ENCODE data around the gene TM6SF1. TPM values are rescaled to one million over a fixed set of nuclear protein-coding genes. Genes with fewer than 3 reads are reported as not detected.
"Not testable (repeated sequence)": the region's sequence is repeated elsewhere in the genome, so short reads cannot be mapped to it uniquely, and the experiment has no call there.

The TM6SF1 gene
- polyA plus RNA-seq, 3 donors, result 1.7 to 2.0 (median 1.8) TPM

DNA sequence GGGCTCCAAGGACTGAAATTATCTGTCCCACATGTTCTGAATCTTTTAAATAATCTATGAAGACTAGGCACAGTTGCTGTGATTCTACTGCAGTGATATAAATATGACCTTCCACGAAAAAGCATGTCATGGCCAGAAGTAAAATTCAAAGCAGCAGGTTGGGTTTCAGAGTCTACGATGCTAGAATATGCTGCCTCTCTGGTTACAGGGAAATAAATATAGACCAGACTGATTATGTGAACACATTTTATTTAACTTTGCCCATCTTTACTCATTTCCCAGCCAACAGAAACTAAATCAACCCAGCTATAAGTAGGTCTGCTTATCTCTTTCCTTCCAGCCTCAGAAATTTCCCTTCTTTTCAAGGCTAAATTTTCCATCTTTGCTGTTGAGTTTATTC is 19.9 kb upstream of the TM6SF1 start:
- no peak for DNase-seq (ENCODE audit: low read depth in 3 of 3, low spot score in 2 of 3)

DNA sequence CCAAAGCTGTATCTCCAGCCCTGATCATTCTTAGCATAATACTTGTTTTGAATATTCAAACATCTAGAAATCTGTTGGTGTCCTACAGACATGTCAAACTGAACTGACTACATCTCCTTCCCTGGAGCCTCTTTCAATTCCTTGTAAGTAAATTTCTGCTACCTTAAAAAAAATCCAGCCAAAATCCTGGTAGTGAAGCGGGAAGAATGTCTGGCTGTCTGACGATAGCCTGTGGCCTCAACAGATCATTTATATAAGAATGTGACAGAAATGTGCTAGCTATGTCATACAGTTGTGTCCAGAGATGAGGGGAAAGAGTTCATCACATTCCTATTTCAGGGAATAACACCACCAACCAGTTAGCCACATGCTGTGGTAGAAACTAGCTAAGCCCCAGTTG is 18.6 kb upstream of the TM6SF1 start:
- no peak for DNase-seq (ENCODE audit: low read depth in 3 of 3, low spot score in 2 of 3)

DNA sequence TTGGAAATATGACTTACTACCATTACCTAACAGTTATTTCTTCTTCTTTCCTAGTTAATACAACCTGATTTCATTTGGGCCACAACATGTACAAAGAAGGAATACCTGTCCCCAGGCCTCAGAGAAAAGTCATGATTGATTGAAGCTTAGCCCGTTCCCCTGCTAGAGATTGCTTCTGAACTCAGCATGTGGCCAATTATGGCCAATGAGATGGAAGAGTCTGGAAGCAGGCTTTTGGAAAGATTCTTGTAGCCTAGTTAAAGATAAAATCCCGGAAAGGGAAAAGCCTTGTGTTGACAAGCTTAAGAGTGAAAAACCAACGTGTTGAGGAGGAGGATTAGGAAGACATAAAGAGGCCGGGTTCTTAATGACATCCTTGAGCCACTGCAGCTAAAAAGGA is 17.0 kb upstream of the TM6SF1 start:
- DNase-seq (ENCODE audit: low read depth in 3 of 3, low spot score in 2 of 3), result no peak

DNA sequence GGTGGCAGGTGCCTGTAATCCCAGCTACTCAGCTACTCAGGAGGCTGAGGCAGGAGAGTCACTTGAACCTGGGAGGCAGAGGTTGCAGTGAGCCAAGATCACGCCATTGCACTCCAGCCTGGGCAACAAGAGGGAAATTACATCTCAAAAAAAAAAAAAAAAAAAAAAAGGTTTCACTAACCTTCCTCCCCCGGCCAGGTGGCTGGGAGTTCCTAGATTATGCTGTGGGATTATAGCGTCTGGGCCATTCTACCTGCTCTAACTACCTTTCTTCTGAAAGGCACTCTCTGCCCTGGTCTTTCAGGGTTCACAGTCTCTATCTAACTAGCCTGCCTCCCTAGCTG is 15.5 kb upstream of the TM6SF1 start:
- not testable (repeated sequence) for DNase-seq (ENCODE audit: low read depth in 3 of 3, low spot score in 2 of 3)

DNA sequence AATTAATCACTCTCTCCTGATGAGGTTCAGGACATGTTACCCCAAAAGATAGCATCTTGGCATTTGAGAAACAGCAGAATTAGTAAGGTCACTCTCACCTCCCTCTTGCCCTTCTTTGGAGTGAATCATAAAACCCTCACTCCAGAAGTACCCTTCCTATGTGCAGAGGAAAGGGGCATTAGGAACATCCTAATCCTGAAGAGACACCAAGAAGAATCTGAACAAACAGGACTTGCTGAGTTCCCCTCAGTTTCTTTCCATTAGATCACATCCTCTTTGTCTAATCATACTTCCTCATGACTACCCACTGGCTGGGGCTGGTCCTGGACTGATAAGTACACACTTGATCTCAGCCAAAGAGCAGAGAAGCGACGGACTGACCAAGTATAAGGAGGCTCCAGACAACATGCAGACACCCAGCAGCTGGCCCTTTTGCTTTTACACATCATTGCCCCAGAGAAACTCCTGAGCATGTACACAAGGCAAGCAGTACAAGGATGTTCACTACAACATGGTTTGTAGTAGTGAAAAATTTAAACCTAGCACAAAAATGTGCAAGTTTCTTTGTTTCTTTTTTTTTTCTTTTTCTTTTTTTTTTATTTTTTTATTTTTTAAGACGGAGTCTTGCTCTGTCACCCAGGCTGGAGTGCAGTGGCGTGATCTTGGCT is 15.0 kb upstream of the TM6SF1 start:
- DNase-seq (ENCODE audit: low read depth in 3 of 3, low spot score in 2 of 3), result no peak

DNA sequence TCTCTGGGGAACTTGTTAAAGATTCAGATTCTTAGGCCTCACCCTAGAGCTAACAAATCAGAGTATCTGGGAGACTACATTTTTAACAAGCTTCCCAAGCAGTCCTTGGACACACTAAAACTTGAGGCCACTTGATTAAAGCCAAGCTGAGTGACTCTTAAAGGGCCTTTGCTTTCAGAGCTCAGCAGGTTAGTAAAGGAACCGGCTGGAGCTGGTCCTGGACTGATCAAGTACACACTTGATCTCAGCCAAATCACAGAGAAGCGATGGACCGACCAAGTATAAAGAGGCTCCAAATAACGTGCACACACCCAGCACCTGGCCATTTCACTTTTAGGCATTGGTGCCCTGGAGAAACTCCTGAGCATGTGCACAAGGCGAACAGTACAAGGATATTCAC is 12.9 kb upstream of the TM6SF1 start:
- no peak for DNase-seq (ENCODE audit: low read depth in 3 of 3, low spot score in 2 of 3)

DNA sequence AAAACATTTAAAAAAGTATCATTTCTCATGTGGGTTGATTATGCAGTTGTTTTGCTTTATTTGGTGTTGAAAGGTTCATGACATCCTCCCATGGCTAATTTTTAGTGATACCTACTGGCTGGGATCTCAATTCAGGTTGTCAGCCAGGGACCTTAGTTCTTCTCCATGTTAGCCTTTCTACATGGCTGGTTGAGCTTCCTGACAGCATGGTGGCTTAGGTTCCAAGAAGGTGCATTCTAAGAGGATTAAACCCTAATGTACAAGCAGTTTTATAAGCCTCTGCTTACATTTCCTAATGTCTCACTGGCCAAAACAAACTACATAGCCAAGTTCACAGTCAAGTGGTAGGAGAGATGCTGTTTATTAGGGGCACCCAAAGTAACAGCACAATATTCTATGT is 9.4 kb upstream of the TM6SF1 start:
- no peak for DNase-seq (ENCODE audit: low read depth in 3 of 3, low spot score in 2 of 3)

DNA sequence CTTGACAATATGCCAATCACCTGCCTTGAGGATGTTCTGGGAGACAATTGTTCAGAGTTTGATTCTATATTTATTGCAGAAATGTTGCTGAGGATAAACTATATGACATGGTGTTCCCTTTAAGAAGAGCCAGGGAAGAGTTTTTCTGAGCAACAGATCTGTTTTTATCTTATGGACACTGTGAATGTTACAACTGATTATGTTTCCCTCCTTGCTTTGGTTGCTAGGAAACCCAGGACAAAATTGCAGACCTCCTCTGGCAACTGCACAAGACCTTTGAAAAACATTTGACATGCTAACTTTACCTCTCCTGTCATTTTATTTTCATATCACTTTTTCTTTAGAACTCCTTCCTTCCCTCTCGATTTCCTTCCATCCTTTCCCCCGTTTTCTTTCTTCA is 8.2 kb upstream of the TM6SF1 start:
- no peak for DNase-seq (ENCODE audit: low read depth in 3 of 3, low spot score in 2 of 3)

DNA sequence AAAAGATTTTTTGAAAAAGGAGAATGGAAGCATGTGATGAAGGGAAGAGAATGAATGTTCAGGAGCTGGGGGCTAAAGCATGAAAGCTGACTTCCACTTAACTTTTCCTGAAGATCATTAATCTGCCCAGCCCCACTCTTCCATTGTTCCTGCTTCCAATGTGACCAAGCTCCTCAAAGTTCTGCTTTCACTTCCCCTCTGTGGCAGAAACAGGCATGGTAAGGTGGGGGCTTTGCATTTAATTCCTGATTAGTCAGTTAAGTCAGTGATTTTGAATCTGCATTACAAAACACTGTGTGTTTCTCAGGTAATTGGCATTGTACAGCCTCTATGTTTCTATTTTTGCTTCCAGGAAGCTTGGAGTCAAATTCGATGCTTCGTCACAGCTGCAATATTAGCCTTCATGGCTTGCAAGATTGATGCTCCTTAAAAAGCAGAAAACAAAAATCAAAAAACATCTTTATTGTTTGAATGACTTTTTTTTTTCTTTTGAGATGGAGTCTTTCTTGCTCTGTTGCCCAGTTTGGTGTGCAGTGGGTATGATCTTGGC is 7.3 kb upstream of the TM6SF1 start:
- no peak for DNase-seq (ENCODE audit: low read depth in 3 of 3, low spot score in 2 of 3)

DNA sequence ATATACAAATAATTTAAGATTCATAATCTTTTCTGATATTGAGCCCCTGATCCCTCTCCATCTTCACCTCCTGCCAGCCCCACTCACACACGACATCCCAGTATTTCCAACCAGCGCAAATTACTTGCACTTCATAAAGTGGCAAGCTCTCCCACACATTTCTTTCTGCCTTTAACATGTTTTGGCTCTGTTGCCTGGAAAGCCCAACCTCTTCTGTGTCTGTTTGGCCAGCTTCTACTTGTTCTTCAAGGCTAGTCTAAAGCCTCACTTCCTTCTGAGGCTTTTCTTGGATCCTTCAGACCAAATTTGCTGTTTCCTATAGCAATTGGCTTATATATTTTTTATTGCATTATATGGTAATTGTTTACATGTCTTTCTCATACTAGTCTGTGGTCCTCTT is 5.1 kb upstream of the TM6SF1 start:
- no peak for DNase-seq (ENCODE audit: low read depth in 3 of 3, low spot score in 2 of 3)

DNA sequence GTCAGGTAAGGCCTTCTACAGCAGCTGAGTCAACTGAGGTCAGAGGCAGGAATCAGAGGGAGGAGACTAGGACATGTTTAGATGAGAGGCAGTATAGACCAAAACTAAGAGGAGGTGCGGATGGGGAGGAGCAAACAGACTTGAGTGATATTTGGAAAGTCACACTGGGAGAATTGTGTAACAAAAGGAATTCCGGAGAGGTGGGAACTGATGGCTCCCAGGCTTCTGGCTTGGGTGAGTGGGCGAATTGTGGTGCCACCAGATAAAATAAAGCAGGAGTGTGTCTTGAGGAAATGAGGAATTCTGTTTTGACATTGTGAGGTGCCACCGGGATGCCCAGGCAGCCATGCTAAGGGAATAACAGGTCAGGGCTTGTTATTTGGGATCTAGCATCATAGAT is 3.3 kb upstream of the TM6SF1 start:
- DNase-seq (ENCODE audit: low read depth in 3 of 3, low spot score in 2 of 3), result no peak

DNA sequence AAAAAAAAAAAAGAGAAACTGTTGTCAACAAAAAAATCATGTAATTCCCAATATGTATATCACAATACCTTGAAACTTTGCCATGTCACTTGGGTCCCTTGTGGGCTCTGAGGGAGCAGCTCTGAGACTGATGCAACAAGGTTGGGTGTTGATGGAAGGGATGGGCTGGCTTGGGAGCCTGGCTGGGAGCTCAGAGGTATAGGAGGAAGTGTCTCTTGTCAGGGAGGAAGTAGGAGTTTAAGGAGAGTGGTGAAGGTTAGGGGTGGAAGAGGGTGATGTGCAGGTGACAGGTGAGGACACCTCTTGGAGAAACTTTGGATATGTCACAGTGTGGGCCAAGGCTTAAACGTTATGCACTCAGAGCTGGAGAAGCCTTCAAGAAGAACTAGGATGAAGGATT is 2.0 kb upstream of the TM6SF1 start:
- DNase-seq (ENCODE audit: low read depth in 3 of 3, low spot score in 2 of 3), result no peak

DNA sequence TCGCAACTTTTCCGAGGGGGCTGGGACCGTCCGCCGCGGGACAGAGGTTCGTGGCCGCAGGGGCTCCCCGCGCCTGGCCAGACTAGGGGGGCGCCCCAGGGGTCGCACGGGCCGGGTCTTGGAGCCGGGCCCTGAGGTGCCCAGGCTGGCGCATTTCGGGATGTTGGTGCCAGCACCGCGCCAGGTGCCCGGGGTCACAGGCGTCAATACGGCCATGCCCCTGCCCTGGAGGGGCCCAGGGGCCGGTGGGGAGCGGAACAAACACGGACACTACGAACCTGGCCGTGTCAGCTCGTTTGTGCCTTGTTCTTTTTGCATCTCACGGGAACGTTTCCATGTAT is 366 bp downstream of the TM6SF1 start:
- no peak for DNase-seq (ENCODE audit: low read depth in 3 of 3, low spot score in 2 of 3)

DNA sequence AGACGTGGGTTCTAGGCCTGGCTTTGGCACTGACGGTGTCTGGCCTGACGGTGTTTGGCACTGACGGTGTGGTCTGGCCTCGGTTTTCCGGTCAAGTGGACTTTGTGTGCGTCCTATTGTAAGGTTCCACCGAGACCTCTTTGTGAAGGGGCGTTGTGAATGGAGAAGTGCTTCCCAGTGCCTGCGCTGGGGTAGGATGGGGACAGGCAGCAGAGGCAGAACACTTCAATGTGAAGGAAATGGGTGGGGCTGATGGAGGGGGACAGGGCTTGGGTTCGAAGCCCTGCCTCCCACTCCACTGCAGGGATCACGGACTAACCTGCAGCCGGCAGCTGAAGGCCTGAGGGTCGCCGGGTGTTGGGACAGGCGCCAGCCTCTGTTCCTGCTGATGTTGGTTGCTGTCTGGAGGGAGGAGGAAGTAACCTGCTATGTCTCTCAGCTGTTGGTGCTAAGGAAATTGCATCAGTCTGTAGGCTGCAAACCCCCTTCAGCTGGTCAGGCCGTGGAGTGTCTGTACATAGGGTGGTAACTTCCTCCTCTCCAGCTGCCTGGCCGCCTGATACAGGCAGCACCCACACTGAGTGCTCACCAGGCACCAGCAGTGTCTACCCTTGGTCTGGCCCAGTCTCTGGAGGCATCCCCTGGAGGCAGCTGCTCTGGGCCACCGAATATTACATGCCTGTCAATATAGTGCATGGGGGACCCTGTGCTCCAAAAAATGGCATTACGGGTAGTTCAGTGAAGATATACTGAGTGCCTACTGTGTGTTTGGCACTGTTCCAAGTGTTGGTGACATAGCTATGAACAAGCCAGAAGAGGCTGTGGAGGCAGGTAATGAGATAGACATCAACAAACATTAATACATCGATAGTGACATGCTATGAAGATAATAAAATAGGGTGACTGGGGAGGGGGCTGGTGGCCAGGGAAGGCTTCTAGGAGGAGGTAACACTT is 1.1 kb downstream of the TM6SF1 start:
- DNase-seq (ENCODE audit: low read depth in 3 of 3, low spot score in 2 of 3), result no peak

DNA sequence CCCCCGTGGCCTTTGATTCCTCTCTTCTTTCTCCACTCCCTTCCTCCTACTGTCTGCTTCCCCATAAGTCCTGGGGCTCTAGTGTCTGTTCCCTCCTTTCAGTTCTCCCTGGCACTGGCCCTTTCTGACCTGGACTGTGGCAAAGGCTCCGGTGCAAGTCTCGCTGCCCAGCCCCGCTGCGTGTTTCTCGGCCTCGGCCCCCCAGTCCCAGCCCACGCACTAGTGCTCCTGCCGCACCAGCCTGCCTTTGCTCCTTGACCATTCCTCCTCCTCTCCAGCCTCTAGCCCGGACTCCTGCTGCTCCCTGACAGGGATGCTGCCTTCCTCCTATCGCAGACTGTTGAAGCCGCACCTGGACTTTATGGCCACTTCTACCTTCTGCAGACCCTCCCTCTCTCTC is 2.1 kb downstream of the TM6SF1 start:
- DNase-seq (ENCODE audit: low read depth in 3 of 3, low spot score in 2 of 3), result no peak

DNA sequence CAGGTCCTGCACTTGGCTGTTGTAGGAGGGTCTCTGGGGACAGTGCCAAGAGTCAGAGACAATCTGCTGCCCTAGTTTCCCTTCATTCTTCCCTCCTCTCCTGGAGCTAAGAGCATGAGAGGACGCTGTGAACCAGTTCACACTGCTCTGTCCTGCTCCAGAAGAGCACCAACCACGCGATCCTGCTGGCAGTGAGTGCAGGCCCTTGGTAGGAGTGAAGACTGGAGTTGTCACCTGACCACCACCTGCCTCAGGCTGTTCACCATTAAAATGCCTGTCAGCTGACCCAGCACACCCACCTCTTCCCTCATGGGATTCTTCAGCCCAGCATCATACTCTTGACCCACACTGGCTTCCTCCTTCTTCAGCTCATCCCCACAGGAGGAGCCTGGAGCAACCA is 2.9 kb downstream of the TM6SF1 start:
- no peak for DNase-seq (ENCODE audit: low read depth in 3 of 3, low spot score in 2 of 3)

DNA sequence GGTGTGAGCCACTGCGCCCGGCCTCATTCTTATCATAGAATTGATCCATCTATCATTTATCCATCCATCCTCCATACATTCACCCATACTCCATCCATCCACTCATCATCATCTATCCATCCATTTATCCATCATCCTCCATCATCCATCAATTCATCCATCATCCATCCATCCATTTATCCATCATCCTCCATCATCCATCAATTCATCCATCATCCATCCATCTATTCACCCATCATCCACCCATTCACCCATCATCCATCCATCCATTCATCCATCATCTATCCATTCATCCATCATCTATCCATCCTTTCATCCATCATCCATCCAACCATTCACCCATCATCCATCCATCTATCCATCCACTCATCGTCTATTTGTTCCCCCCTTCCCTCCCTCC is 3.7 kb downstream of the TM6SF1 start:
- no peak for DNase-seq (ENCODE audit: low read depth in 3 of 3, low spot score in 2 of 3)

DNA sequence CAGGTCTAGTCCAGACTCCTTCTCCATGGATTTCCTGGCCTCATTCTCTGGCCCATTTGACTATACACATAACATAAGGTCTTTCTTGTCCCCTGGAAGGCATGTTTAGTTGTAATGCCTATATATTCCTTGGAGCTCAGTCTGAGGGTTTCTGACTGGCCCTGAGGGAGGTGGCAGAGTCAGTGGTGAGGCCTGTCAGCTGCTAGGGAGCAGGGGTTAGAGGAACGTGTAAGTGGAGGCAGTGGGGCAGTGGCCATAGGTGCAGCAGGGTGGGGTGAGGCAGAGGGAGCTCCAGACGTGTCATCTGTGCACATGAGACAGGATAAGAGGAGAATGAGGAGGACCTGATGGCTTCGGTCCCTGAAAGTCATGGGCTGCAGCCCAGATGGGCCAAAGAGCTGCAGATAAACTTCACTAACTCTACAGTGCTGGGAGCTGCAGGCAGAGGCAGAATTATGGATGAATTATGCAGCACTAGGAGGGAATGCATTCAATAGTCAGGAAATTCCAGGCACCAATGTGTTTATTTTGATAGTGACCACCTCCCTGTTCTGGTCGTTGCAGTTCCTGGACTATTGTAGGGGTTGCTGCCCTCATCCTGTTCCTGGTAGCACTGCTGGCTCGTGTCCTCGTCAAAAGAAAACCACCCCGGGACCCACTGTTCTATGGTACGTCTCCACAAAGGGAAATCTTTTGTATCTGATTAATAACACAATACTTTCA is 4.9 kb downstream of the TM6SF1 start:
- no peak for DNase-seq (ENCODE audit: low read depth in 3 of 3, low spot score in 2 of 3)

DNA sequence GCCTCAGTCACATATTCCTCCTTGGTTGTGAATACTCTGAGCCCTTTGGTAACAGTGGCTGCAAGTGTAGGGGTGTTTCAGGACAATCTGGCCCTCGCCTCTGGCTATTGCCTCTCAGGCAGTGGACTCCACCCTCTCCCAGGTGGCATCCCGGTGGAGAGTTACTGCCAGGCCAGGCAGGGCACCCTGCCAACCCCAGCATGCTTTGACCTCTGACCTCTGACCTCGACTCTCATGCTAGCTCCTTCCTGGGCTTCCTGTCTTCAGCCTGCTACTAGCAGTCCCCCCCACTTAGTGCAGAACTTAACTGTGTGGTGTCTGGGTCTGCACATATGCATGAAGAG is 5.5 kb downstream of the TM6SF1 start:
- no peak for DNase-seq (ENCODE audit: low read depth in 3 of 3, low spot score in 2 of 3)

DNA sequence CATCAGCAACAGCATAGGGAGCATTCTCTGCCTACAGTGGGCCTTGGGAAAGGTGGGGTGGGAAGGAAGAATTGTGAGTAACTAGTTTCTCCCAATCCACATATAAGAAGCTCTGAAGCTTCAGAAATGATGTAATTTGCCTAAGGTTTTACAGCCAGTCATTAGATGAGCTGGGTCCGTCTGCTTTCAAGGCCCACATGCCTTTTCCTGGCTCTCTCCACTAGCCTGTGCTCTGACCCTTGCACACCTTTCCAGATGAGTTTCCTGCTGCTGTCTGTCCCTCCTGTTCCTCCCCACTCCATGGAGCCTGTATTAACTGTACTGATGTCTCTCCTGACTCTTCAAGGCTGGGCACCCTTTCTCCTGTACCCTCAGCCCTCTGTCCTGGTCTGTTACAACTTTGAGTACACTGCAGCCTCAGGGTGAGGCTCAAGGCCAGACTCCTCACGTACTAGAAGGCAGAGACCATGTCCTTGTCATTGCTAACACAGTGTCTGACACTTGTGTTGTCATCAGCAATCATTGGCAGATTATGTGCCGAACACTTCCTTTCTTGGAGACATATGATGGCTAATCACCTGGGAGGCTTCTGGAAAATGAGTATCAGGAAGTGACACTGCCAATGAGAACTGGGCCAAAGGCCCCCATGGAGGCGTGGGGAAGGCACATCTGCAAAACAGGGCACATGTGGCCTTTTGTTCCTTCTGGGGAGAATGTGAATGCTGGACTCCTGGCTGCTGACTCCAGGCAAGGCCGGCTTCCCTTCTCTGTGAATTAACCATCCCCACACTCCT is 6.6 kb downstream of the TM6SF1 start:
- DNase-seq (ENCODE audit: low read depth in 3 of 3, low spot score in 2 of 3), result no peak

DNA sequence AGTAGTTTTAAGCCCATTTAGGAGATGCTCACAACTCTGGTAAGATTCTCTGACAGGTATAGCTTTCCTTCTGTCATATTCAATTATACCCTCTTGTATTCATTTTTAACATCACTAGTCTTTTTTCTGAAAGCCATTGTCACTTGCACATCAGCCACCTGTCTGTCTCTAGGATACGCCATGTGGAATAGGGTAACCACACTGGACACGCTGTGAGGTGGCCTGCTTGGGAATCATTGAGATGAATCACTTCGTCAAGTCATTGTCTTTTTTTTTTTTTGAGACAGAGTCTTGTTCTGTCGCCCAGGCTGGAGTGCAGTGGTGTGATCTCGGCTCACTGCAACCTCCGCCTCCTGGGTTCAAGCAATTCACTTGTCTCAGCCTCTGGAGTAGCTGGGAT is 7.4 kb downstream of the TM6SF1 start:
- DNase-seq (ENCODE audit: low read depth in 3 of 3, low spot score in 2 of 3), result no peak

All from right renal cortex interstitium (tissue), 3 donors.